BE2C (cell line): Measurements from ENCODE around the gene LRP5.

Experiments
- DNase-seq: peaks from one replicate; pipeline ENCODE4 v3.0.0-alpha.2; 2020
- H3K27me3 ChIP-seq: fragments of 250-450 bp; sonication (Bioruptor Pico); 2 replicates; pipeline ENCODE4 v1.5.1; 2020; ENCODE audit warnings: mild to moderate bottlenecking
- H3K36me3 ChIP-seq: fragments of 250-450 bp; sonication (Bioruptor Pico); 2 replicates; pipeline ENCODE4 v1.5.1; 2020; ENCODE audit warnings: mild to moderate bottlenecking
- H3K4me1 ChIP-seq: fragments of 250-450 bp; sonication (Bioruptor Pico); 2 replicates; pipeline ENCODE4 v1.5.1; 2020
- H3K4me3 ChIP-seq: 2 replicates; pipeline ENCODE4 v1.5.1; 2011; ENCODE audit warnings: low read depth, low read length
- H3K9me3 ChIP-seq: fragments of 250-450 bp; sonication (Bioruptor Pico); 2 replicates; pipeline ENCODE4 v1.5.1; 2020
- CTCF ChIP-seq: IDR thresholded peaks from 2 replicates; pipeline ENCODE4 v1.5.1; 2012; ENCODE audit warnings: mild to moderate bottlenecking, low read depth, low read length

The LRP5 gene

DNA sequence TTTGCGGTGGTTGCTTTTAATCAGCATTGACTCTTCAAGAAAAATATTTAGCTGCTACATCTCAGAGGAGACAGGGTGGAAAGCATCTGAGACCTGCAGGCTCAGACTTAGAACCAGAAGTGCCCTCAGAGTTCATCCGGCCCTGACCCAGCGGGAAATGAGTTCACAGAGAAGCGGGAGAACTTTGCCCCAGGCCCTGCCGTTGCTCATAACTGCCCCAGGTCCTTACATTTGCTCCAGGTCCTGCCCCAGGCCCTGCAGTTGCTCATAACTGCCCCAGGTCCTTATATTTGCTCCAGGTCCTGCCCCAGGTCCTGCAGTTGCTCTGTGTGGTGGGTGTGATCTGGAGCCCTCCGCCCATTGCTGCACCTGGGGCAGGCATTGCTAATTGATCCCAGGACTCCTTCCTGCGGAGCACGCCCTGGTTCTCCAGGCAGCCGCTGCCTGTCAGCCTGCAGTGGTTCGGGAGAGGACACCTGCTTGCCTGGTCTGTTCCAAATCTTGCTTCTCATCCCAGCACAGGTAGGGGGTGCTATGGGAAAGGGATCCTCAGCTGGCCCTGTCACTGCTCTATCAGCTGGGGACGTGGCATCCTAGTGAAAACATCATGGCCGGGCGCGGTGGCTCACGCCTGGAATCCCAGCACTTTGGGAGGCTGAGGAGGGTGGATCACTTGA is 90.1 kb downstream of the LRP5 start:
- peak; percentile 43 for DNase-seq
- H3K9me3 ChIP-seq = no peaks in the 10 kb centered on the region
- peak; percentile 35 for TF ChIP-seq CTCF
- peaks cover 38% of the 10 kb centered on the region for H3K36me3 ChIP-seq
- H3K4me1 ChIP-seq = peaks cover 12% of the 10 kb centered on the region
- no peaks in the 10 kb centered on the region for H3K27me3 ChIP-seq
- no peak overlapping the region for H3K4me3 ChIP-seq

DNA sequence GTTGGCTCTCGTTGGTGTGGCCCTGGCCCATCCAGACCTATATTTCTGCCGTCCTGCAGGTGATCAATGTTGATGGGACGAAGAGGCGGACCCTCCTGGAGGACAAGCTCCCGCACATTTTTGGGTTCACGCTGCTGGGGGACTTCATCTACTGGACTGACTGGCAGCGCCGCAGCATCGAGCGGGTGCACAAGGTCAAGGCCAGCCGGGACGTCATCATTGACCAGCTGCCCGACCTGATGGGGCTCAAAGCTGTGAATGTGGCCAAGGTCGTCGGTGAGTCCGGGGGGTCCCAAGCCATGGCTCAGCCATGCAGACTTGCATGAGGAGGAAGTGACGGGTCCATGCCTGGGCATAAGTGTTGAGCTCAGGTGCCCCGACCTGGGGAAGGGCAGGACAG is 91.0 kb downstream of the LRP5 start:
- H3K9me3 ChIP-seq = no peaks in the 10 kb centered on the region
- no peak for DNase-seq
- no peak for TF ChIP-seq CTCF
- H3K4me3 ChIP-seq = no peak overlapping the region
- peaks cover 12% of the 10 kb centered on the region for H3K4me1 ChIP-seq
- no peaks in the 10 kb centered on the region for H3K27me3 ChIP-seq
- H3K36me3 ChIP-seq = peaks cover 44% of the 10 kb centered on the region

DNA sequence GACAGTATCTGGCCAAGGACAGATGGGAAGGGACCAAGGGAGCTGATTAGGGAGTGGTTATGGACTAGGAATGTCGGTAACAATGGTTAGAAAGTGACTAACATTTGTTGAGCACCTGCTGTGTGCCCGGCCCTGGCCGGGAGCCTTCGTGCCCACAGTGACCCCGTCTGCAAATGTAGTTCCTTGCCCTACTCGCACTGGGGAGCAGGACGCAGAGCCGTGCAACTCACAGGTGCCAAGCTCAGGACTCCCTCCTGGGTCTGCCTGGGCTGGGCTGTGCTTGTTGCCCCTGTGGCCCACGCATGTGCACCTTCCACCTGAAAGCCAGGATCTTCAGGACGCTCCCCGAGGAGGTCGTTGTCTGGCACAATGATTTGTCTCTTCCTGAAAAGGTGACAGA is 91.4 kb downstream of the LRP5 start:
- TF ChIP-seq CTCF = no peak
- Histone ChIP-seq H3K36me3 (peaks cover 47% of the 10 kb centered on the region), H3K9me3 (no peaks in the 10 kb centered on the region), H3K27me3 (no peaks in the 10 kb centered on the region), H3K4me1 (peaks cover 12% of the 10 kb centered on the region), H3K4me3 (no peak overlapping the region)
- DNase-seq = no peak

DNA sequence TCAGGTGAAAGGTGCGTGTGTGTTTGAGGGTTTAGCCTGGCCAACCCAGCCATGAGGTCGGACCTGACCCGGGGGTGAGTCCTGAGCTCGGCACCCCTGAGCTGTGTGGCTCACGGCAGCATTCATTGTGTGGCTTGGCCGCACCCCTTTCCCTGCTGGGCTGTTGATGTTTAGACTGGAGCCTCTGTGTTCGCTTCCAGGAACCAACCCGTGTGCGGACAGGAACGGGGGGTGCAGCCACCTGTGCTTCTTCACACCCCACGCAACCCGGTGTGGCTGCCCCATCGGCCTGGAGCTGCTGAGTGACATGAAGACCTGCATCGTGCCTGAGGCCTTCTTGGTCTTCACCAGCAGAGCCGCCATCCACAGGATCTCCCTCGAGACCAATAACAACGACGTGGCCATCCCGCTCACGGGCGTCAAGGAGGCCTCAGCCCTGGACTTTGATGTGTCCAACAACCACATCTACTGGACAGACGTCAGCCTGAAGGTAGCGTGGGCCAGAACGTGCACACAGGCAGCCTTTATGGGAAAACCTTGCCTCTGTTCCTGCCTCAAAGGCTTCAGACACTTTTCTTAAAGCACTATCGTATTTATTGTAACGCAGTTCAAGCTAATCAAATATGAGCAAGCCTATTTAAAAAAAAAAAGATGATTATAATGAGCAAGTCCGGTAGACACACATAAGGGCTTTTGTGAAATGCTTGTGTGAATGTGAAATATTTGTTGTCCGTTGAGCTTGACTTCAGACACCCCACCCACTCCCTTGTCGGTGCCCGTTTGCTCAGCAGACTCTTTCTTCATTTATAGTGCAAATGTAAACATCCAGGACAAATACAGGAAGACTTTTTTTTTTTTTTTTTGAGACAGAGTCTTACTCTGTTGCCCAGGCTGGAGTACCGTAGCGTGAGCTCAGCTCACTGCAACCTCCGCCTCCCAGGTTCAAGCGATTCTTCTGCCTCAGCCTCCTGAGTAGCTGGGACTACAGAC is 94.2 kb downstream of the LRP5 start:
- Histone ChIP-seq H3K9me3 (no peaks in the 10 kb centered on the region), H3K36me3 (peaks cover 66% of the 10 kb centered on the region)

DNA sequence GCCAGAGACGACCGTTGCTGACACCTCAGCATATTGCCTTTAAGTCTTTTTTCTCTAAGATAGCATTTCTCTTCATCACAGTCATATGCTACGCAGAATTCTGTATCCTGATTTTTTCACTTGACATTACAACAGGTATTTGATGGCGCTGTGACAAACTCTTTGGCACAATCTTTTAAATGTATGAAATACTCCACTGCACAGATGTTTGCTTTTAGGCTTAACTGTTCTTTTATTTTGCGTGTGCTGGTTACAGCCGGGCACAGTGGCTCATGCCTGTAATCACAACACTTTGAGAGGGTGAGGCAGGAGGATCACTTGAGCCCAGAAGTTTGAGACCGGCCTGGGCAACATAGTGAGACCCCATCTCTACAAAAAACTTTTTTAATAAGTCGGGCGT is 96.1 kb downstream of the LRP5 start:
- no peak for DNase-seq
- Histone ChIP-seq H3K4me1 (no peaks in the 10 kb centered on the region), H3K27me3 (no peaks in the 10 kb centered on the region), H3K9me3 (no peaks in the 10 kb centered on the region), H3K4me3 (no peak overlapping the region), H3K36me3 (peaks cover 66% of the 10 kb centered on the region)
- TF ChIP-seq CTCF = no peak

More for the DNA sequence above, 94.2 kb downstream of the LRP5 start:
- no peak for TF ChIP-seq CTCF
- H3K27me3 ChIP-seq = no peaks in the 10 kb centered on the region
- H3K4me1 ChIP-seq = no peaks in the 10 kb centered on the region
- DNase-seq = no peak
- no peak overlapping the region for H3K4me3 ChIP-seq

- H3K36me3 ChIP-seq = peaks cover 68% of the 10 kb centered on the region
Observed at GRCh38 chr11:68409748-68410344, 97.5 kb downstream of the LRP5 start.

More at GRCh38 chr11:68409748-68410344, 97.5 kb downstream of the LRP5 start:
- no peak for DNase-seq
- no peak overlapping the region for H3K4me3 ChIP-seq
- TF ChIP-seq CTCF = no peak
- no peaks in the 10 kb centered on the region for H3K27me3 ChIP-seq
- no peaks in the 10 kb centered on the region for H3K4me1 ChIP-seq
- no peaks in the 10 kb centered on the region for H3K9me3 ChIP-seq
